ENCODE results near the gene KRT4.
"Not testable (repeated sequence)": the region's sequence is repeated elsewhere in the genome, so short reads cannot be mapped to it uniquely, and the experiment has no call there.

Gene KRT4

GRCh38 chr12:52813885-52814709, at the start of gene KRT4:
KRT4 (minus strand) TSS chr12:52814116; CDS start chr12:52814058, 58 bp downstream.
- DNase-seq (ENCODE audit: low read depth) = no peak

- no peak for DNase-seq (ENCODE audit: low read depth)
These were observed 48.1 kb upstream of the KRT4 start for GRCh38 chr12:52862023-52862422.

- no peak for DNase-seq (ENCODE audit: low read depth)
These were observed 47.6 kb upstream of the KRT4 start for GRCh38 chr12:52861511-52861910.

GRCh38 chr12:52860102-52860823, 46.3 kb upstream of the KRT4 start:
- DNase-seq (ENCODE audit: low read depth) = no peak

- DNase-seq (ENCODE audit: low read depth) = no peak
These were observed 43.6 kb upstream of the KRT4 start for GRCh38 chr12:52857500-52857899.

GRCh38 chr12:52856787-52857186, 42.9 kb upstream of the KRT4 start:
- no peak for DNase-seq (ENCODE audit: low read depth)

GRCh38 chr12:52856077-52856476, 42.2 kb upstream of the KRT4 start:
- not testable (repeated sequence) for DNase-seq (ENCODE audit: low read depth)

GRCh38 chr12:52851787-52852186, 37.9 kb upstream of the KRT4 start:
- no peak for DNase-seq (ENCODE audit: low read depth)

GRCh38 chr12:52850681-52851080, 36.8 kb upstream of the KRT4 start:
- DNase-seq (ENCODE audit: low read depth) = no peak

GRCh38 chr12:52849511-52849910, 35.6 kb upstream of the KRT4 start:
- DNase-seq (ENCODE audit: low read depth) = no peak

- DNase-seq (ENCODE audit: low read depth) = no peak
These were observed 34.8 kb upstream of the KRT4 start, which contains the start of gene KRT78 for GRCh38 chr12:52848661-52849255. KRT78 (minus strand) TSS chr12:52848994; CDS start chr12:52848930, 64 bp downstream.

- DNase-seq (ENCODE audit: low read depth) = no peak
These were observed 33.6 kb upstream of the KRT4 start for GRCh38 chr12:52847335-52848102.

- DNase-seq (ENCODE audit: low read depth) = no peak
These were observed 32.5 kb upstream of the KRT4 start for GRCh38 chr12:52846356-52846970.

- DNase-seq (ENCODE audit: low read depth) = no peak
These were observed 32.0 kb upstream of the KRT4 start for GRCh38 chr12:52845946-52846345.

GRCh38 chr12:52844386-52844785, 30.5 kb upstream of the KRT4 start:
- DNase-seq (ENCODE audit: low read depth) = no peak

- no peak for DNase-seq (ENCODE audit: low read depth)
These were observed 25.7 kb upstream of the KRT4 start for GRCh38 chr12:52839436-52840105.

GRCh38 chr12:52838609-52839435, 24.9 kb upstream of the KRT4 start:
- DNase-seq (ENCODE audit: low read depth) = no peak

GRCh38 chr12:52837781-52838608, 24.1 kb upstream of the KRT4 start:
- no peak for DNase-seq (ENCODE audit: low read depth)

GRCh38 chr12:52837413-52837741, 23.5 kb upstream of the KRT4 start:
- no peak for DNase-seq (ENCODE audit: low read depth)

Measured in stimulated activated CD8-positive, alpha-beta memory T cell treated with anti-CD3 and anti-CD28 coated beads, Interleukin-7, amount 100 ng/mL, for 24 hours (primary cell).